GM23338 (cell line): Measurements from ENCODE around the gene MEI4. TPM values are rescaled to one million over a fixed set of nuclear protein-coding genes. Genes with fewer than 3 reads are reported as not detected.
"Not testable (repeated sequence)": the region's sequence is repeated elsewhere in the genome, so short reads cannot be mapped to it uniquely, and the experiment has no call there.

Source experiments
- ATAC-seq: fragments of 200-7000 bp; cut with Tn5 transposase; 3 replicates; pipeline ENCODE4 v1.9.1; 2020
- DNase-seq: peaks from one replicate; pipeline ENCODE4 v3.0.0-alpha.2; 2015; ENCODE audit warnings: low spot score
- H2AFZ ChIP-seq: fragments of 200-600 bp; sonication (generic); 2 replicates; pipeline ENCODE4 v1.8.0; 2016; ENCODE audit warnings: antibody characterized with exemption, mild to moderate bottlenecking, moderate library complexity
- H3F3A ChIP-seq: fragments of 200-600 bp; sonication (generic); replicated peaks from 2 replicates; pipeline ENCODE4 v1.8.0; 2017; ENCODE audit warnings: antibody characterized with exemption, mixed run types, low read depth
- H3K27ac ChIP-seq: fragments of 200-600 bp; sonication (generic); 2 replicates; pipeline ENCODE4 v1.6.1; 2016; ENCODE audit warnings: low read depth
- H3K27me3 ChIP-seq: fragments of 200-600 bp; sonication (generic); 2 replicates; pipeline ENCODE4 v1.8.0; 2016; ENCODE audit warnings: mild to moderate bottlenecking, mixed run types, moderate library complexity; ENCODE audit not compliant: insufficient read depth
- H3K36me3 ChIP-seq: fragments of 200-600 bp; sonication (generic); 2 replicates; pipeline ENCODE4 v1.8.0; 2016; ENCODE audit warnings: mild to moderate bottlenecking; ENCODE audit not compliant: insufficient read depth
- H3K4me1 ChIP-seq: fragments of 200-600 bp; sonication (generic); 2 replicates; pipeline ENCODE4 v1.8.0; 2016; ENCODE audit warnings: mild to moderate bottlenecking, moderate library complexity; ENCODE audit not compliant: insufficient read depth
- H3K4me2 ChIP-seq: fragments of 200-600 bp; sonication (generic); 2 replicates; pipeline ENCODE4 v1.7.1; 2017; ENCODE audit warnings: mixed run types
- H3K4me3 ChIP-seq: fragments of 200-600 bp; sonication (generic); 2 replicates; pipeline ENCODE4 v1.6.1; 2016; ENCODE audit warnings: mixed run types
- H3K79me2 ChIP-seq: fragments of 200-600 bp; sonication (generic); replicated peaks from 2 replicates; pipeline ENCODE4 v1.8.0; 2017; ENCODE audit warnings: mild to moderate bottlenecking; ENCODE audit not compliant: insufficient read depth
- H3K9me2 ChIP-seq: fragments of 200-600 bp; sonication (generic); 2 replicates; pipeline ENCODE4 v1.8.0; 2017; ENCODE audit not compliant: insufficient read depth
- H4K20me1 ChIP-seq: fragments of 200-600 bp; sonication (generic); replicated peaks from 2 replicates; pipeline ENCODE4 v1.8.0; 2017; ENCODE audit warnings: mild to moderate bottlenecking; ENCODE audit not compliant: insufficient read depth
- H3K27ac Mint-ChIP-seq: 2 replicates; pipeline ENCODE4 v1.8.0; 2020; ENCODE audit warnings: inconsistent platforms, mild to moderate bottlenecking, moderate library complexity, mixed read lengths
- H3K27me3 Mint-ChIP-seq: 3 replicates; pipeline ENCODE4 v1.8.0; 2022; ENCODE audit warnings: low read depth, mild to moderate bottlenecking, moderate library complexity, mixed read lengths, inconsistent platforms; ENCODE audit not compliant: insufficient read depth, poor library complexity
- H3K36me3 Mint-ChIP-seq: 3 replicates; pipeline ENCODE4 v1.8.0; 2021; ENCODE audit warnings: low read depth, mild to moderate bottlenecking, inconsistent platforms, moderate library complexity, mixed read lengths
- H3K4me1 Mint-ChIP-seq: 3 replicates; pipeline ENCODE4 v1.8.0; 2020; ENCODE audit warnings: mild to moderate bottlenecking, inconsistent platforms, mixed read lengths
- H3K4me3 Mint-ChIP-seq: 3 replicates; pipeline ENCODE4 v1.8.0; 2021; ENCODE audit warnings: moderate library complexity, mild to moderate bottlenecking, inconsistent platforms, mixed read lengths
- H3K9me3 Mint-ChIP-seq: 3 replicates; pipeline ENCODE4 v1.8.0; 2020; ENCODE audit warnings: moderate library complexity, mild to moderate bottlenecking, inconsistent platforms, mixed read lengths
- CREB1 ChIP-seq: fragments of 250-450 bp; sonication (Bioruptor Pico); IDR thresholded peaks from 2 replicates; pipeline ENCODE4 v1.5.0; 2020; ENCODE audit warnings: low read depth, mild to moderate bottlenecking, moderate library complexity
- EZH2 ChIP-seq: fragments of 200-600 bp; sonication (generic); IDR thresholded peaks from one replicate; pipeline ENCODE4 v1.8.0; 2017; ENCODE audit warnings: antibody characterized with exemption, mild to moderate bottlenecking, low read depth; ENCODE audit not compliant: unreplicated experiment
- EZH2phosphoT487 ChIP-seq: fragments of 200-600 bp; sonication (generic); IDR thresholded peaks from one replicate; pipeline ENCODE4 v1.8.1; 2018; ENCODE audit warnings: antibody characterized with exemption; ENCODE audit not compliant: unreplicated experiment
- NANOG ChIP-seq: IDR thresholded peaks from 2 replicates; pipeline ENCODE4 v1.6.1; 2016; ENCODE audit warnings: antibody characterized with exemption, borderline replicate concordance
- POLR2AphosphoS5 ChIP-seq: IDR thresholded peaks from 2 replicates; pipeline ENCODE4 v1.6.1; 2016; ENCODE audit warnings: antibody characterized with exemption, low read depth
- STAT1 ChIP-seq: IDR thresholded peaks from one replicate; pipeline ENCODE4 v1.6.1; 2016; ENCODE audit warnings: antibody characterized with exemption; ENCODE audit not compliant: unreplicated experiment
- polyA plus RNA-seq: library from polyadenylated mRNA; unstranded; fragments of >200 nt; fragmentation: Nextera tagmentation; extraction: Ambion mirVana; gene quantifications from 2 replicates; pipeline ENCODE4 v1.2.1, GENCODE V29; 2016
- total RNA-seq: library from RNA; depleted of rRNA; stranded (reverse); fragments of >200 nt; shearing (Covaris generic); gene quantifications from 2 replicates; pipeline ENCODE4 v1.2.3, GENCODE V29; 2014

MEI4 gene
- total and polyA plus RNA-seq, 2 experiments from 2014 or later = 0.23 to 0.63 TPM

DNA sequence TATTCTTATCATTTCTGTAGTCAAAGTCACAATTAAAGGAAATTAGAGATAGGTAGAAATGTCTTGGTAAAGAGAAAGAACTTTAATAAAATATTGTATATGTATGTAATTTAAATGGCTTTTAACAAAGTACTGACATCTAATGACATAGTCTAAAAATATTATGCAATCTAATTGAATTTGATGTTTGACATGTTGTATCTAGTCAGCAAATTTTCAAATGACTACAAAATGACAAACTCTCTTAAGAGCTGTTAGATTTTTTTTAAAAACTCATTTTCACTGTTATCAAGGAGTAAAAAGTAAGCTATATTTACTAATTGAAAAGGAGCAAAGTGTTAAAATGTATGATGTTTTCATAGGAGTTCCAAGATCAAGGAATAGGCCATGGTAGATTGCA, 176.9 kb downstream of the MEI4 start:
- DNase-seq (no peak), ATAC-seq (no peak)
- TF ChIP-seq NANOG = no peak
- TF ChIP-seq EZH2 = no peak
- no peak for TF ChIP-seq EZH2phosphoT487
- Histone ChIP-seq H3K4me2 (no peak overlapping the region), H4K20me1 (no peaks in the 10 kb centered on the region), H3K79me2 (no peaks in the 10 kb centered on the region), H3F3A (no peaks in the 10 kb centered on the region), H2AFZ (no peak overlapping the region), H3K36me3 (no peaks in the 10 kb centered on the region), H3K9me2 (no peaks in the 10 kb centered on the region), H3K27me3 (no peaks in the 10 kb centered on the region), H3K4me3 (no peak overlapping the region), H3K4me1 (no peaks in the 10 kb centered on the region), H3K27ac (no peak overlapping the region)
- Mint-ChIP-seq H3K9me3 (no peaks in the 10 kb centered on the region), H3K4me1 (peaks cover 4% of the 10 kb centered on the region; the same call in 2 of the 3 replicates), H3K36me3 (no peaks in the 10 kb centered on the region), H3K4me3 (no peak overlapping the region), H3K27ac (no peak overlapping the region), H3K27me3 (no peaks in the 10 kb centered on the region)

DNA sequence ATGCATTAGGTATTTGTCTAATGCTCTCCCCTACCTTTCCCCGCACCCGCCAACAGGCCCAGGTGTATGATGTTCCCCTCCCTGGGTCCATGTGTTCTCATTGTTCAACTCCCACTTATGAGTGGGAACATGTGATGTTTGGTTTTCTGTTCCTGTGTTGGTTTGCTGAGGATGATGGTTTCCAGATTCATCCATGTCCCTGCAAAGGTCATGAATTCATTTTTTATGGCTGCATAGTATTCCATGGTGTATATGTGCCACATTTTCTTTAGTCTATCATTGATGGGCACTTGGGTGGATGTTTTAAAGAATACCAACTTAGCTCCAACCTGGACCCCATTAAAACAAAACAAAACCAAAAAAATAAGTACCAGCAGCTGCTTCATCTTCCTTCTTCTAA, 180.9 kb downstream of the MEI4 start:
- not testable (repeated sequence) for H3K27ac ChIP-seq, H3K36me3 Mint-ChIP-seq, H3F3A ChIP-seq, H3K4me1 Mint-ChIP-seq, H3K4me1 ChIP-seq, H3K9me2 ChIP-seq, H3K4me3 ChIP-seq, H3K4me2 ChIP-seq, H3K27me3 Mint-ChIP-seq, H3K27me3 ChIP-seq, H3K36me3 ChIP-seq, ATAC-seq, H3K27ac Mint-ChIP-seq, H3K9me3 Mint-ChIP-seq, DNase-seq, H2AFZ ChIP-seq, H4K20me1 ChIP-seq, H3K79me2 ChIP-seq, H3K4me3 Mint-ChIP-seq

DNA sequence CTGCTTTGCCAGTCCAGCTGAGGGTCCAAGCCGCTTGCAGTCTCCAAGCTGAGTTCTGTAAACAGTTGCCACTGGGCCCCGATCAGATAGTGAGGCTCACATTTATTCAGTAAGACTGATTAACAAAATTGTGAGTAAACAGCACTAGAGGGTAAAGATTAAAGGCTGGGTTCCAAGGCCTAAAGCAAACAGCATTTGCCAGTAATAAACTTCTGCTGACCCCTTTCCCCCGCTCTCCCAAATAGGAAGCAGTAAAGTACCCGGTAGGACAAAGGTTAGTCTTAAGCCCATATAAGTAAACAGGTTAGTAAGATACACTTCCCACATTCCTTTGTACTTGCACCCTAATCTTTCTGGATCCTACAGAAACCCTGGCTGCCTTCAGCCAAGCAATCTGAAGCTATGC, 181.8 kb downstream of the MEI4 start:
- Histone ChIP-seq H3K4me3 (no peak overlapping the region), H3K36me3 (no peaks in the 10 kb centered on the region), H4K20me1 (no peaks in the 10 kb centered on the region), H3F3A (no peaks in the 10 kb centered on the region), H3K27me3 (no peaks in the 10 kb centered on the region), H2AFZ (no peak overlapping the region), H3K27ac (no peak overlapping the region), H3K4me2 (no peak overlapping the region), H3K79me2 (no peaks in the 10 kb centered on the region), H3K9me2 (no peaks in the 10 kb centered on the region), H3K4me1 (no peaks in the 10 kb centered on the region)
- H3K9me3 Mint-ChIP-seq = no peaks in the 10 kb centered on the region
- DNase-seq (no peak), ATAC-seq (no peak)
- no peak for TF ChIP-seq POLR2AphosphoS5
- no peaks in the 10 kb centered on the region for H3K36me3 Mint-ChIP-seq
- H3K27me3 Mint-ChIP-seq = no peaks in the 10 kb centered on the region
- H3K27ac Mint-ChIP-seq = no peak overlapping the region
- no peak overlapping the region for H3K4me3 Mint-ChIP-seq
- peaks cover 4% of the 10 kb centered on the region; the same call in 2 of the 3 replicates for H3K4me1 Mint-ChIP-seq

DNA sequence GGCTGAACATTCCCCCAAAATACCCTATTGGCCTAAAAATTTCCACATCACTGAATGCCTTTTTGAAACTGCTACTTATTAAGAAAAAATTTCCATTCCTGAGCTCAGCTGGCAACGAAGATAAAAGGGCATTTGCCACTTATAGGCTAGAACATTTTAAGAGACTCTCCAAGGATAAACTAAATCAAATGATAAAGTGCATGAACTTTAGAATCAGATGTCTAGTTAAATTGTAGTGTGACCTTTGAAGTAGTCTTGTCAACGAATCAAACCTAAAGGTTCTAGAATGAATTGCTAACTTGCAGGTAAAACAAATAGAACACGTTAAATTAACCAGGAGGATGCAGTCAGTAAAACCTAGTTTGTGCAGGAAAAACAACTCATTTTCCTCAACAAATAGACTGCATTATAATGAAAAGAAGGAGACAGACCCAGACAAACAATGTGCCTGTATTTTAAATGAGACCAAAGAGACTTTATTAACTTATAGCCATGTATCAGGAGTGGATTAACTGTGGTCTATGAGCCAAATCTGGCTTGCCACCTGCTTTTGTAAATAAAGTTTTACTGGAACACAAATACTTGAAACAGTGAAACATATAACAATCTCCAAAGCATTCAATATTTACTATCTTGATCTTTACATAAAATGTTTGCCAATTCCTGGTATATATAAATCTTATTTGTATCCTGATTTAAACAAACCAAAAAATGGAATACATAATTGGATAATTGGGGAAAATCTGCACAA, 184.4 kb downstream of the MEI4 start:
- Mint-ChIP-seq H3K9me3 (no peaks in the 10 kb centered on the region), H3K4me1 (no peaks in the 10 kb centered on the region), H3K36me3 (no peaks in the 10 kb centered on the region), H3K4me3 (no peak overlapping the region), H3K27me3 (no peaks in the 10 kb centered on the region), H3K27ac (no peak overlapping the region)
- H3K27ac ChIP-seq = no peak overlapping the region
- no peaks in the 10 kb centered on the region for H3K27me3 ChIP-seq
- H4K20me1 ChIP-seq = no peaks in the 10 kb centered on the region
- ATAC-seq = no peak
- H3K4me2 ChIP-seq = no peak overlapping the region
- H3K79me2 ChIP-seq = no peaks in the 10 kb centered on the region
- no peaks in the 10 kb centered on the region for H3K36me3 ChIP-seq
- no peak overlapping the region for H3K4me3 ChIP-seq
- H3K9me2 ChIP-seq = no peaks in the 10 kb centered on the region
- no peak overlapping the region for H2AFZ ChIP-seq
- H3K4me1 ChIP-seq = no peaks in the 10 kb centered on the region
- DNase-seq = no peak
- no peaks in the 10 kb centered on the region for H3F3A ChIP-seq
- TF ChIP-seq STAT1 (no peak), CREB1 (no peak)
